Measurements from ENCODE around the gene GPATCH11. TPM values are rescaled to one million over a fixed set of nuclear protein-coding genes. Genes with fewer than 3 reads are reported as not detected.

Gene GPATCH11
- total RNA-seq, 2 donors from 2014 or later = 5.6 to 9.0 TPM

- Histone ChIP-seq H3K9me3 (no peaks in the 10 kb centered on the region), H3K36me3 (peaks cover 3% of the 10 kb centered on the region), H3K4me1 (ENCODE audit: control insufficient read depth in 1 of 2, low read depth in 2 of 2) (peaks cover 13 to 34% of the 10 kb centered on the region in 2 donors), H3K27me3 (replicated peaks; ENCODE audit: insufficient read depth) (no peaks in the 10 kb centered on the region), H3K27ac (no peak overlapping the region), H3K4me3 (no peak overlapping the region)
- ATAC-seq (ENCODE audit: insufficient number of reproducible peaks, low FRiP score, low read depth) = no peak
- TF ChIP-seq CTCF (IDR thresholded peaks at IDR 0.05) = no peak
- no peak for DNase-seq (ENCODE audit: low spot score)
Observed at GRCh38 chr2:37080266-37080665, 4.1 kb upstream of the GPATCH11 start.

GRCh38 chr2:37080689-37081088 lies 3.6 kb upstream of the GPATCH11 start:
- Histone ChIP-seq H3K36me3 (peaks cover 3% of the 10 kb centered on the region), H3K27ac (no peak overlapping the region), H3K4me1 (ENCODE audit: control insufficient read depth in 1 of 2, low read depth in 2 of 2) (peaks cover 13 to 37% of the 10 kb centered on the region in 2 donors), H3K9me3 (no peaks in the 10 kb centered on the region), H3K27me3 (replicated peaks; ENCODE audit: insufficient read depth) (no peaks in the 10 kb centered on the region), H3K4me3 (no peak overlapping the region)
- DNase-seq (ENCODE audit: low spot score) (no peak), ATAC-seq (ENCODE audit: insufficient number of reproducible peaks, low FRiP score, low read depth) (no peak)
- TF ChIP-seq CTCF (IDR thresholded peaks at IDR 0.05) = no peak

GRCh38 chr2:37084797-37085196 lies 479 bp downstream of the GPATCH11 start:
- peak overlapping the region; percentile 48 to 68 for H3K27ac ChIP-seq
- ATAC-seq (ENCODE audit: insufficient number of reproducible peaks, low FRiP score, low read depth) = no peak
- TF ChIP-seq CTCF (IDR thresholded peaks at IDR 0.05) = no peak
- no peaks in the 10 kb centered on the region for H3K27me3 ChIP-seq (replicated peaks; ENCODE audit: insufficient read depth)
- DNase-seq (ENCODE audit: low spot score) = no peak
- peaks cover 13% of the 10 kb centered on the region for H3K36me3 ChIP-seq
- H3K9me3 ChIP-seq = no peaks in the 10 kb centered on the region
- H3K4me3 ChIP-seq = peak overlapping the region; percentile 74
- peaks cover 13 to 37% of the 10 kb centered on the region in 2 donors for H3K4me1 ChIP-seq (ENCODE audit: control insufficient read depth in 1 of 2, low read depth in 2 of 2)

- H3K4me3 ChIP-seq = no peak overlapping the region
- DNase-seq (ENCODE audit: low spot score) (no peak), ATAC-seq (ENCODE audit: insufficient number of reproducible peaks, low FRiP score, low read depth) (no peak)
- H3K9me3 ChIP-seq = no peaks in the 10 kb centered on the region
- H3K4me1 ChIP-seq (ENCODE audit: control insufficient read depth in 1 of 2, low read depth in 2 of 2) = peaks cover 13 to 31% of the 10 kb centered on the region in 2 donors
- H3K36me3 ChIP-seq = peaks cover 16% of the 10 kb centered on the region
- TF ChIP-seq CTCF (IDR thresholded peaks at IDR 0.05) = no peak
- H3K27me3 ChIP-seq (replicated peaks; ENCODE audit: insufficient read depth) = no peaks in the 10 kb centered on the region
- H3K27ac ChIP-seq = no peak overlapping the region
Observed at GRCh38 chr2:37085731-37086147, 1.4 kb downstream of the GPATCH11 start.

- ATAC-seq (ENCODE audit: insufficient number of reproducible peaks, low FRiP score, low read depth) (no peak), DNase-seq (ENCODE audit: low spot score) (no peak)
- Histone ChIP-seq H3K27ac (no peak overlapping the region), H3K27me3 (replicated peaks; ENCODE audit: insufficient read depth) (no peaks in the 10 kb centered on the region), H3K36me3 (peaks cover 38% of the 10 kb centered on the region), H3K4me3 (no peak overlapping the region), H3K4me1 (ENCODE audit: control insufficient read depth in 1 of 2, low read depth in 2 of 2) (peaks cover 0 to 5% of the 10 kb centered on the region in 2 donors), H3K9me3 (no peaks in the 10 kb centered on the region)
- TF ChIP-seq CTCF (IDR thresholded peaks at IDR 0.05) = no peak
Observed at GRCh38 chr2:37090019-37090477, 5.7 kb downstream of the GPATCH11 start.
